GM18951 (cell line): Measurements from ENCODE around the gene RBM7.

ENCODE experiments used
- POLR2A ChIP-seq: IDR thresholded peaks from 4 replicates; pipeline ENCODE4 v1.6.1; 2011; ENCODE audit warnings: mild to moderate bottlenecking; ENCODE audit not compliant: insufficient read length, insufficient read depth; ENCODE audit errors: extremely low read depth
- in situ Hi-C: fragments of 300-500 bp; cut with MboI; formaldehyde crosslinking; loops from one replicate; pipeline ENCODE4 v1.12.0; 2022; ENCODE audit warnings: low sequenced_read_pairs, mixed read lengths, inconsistent platforms; ENCODE audit not compliant: unreplicated experiment

Gene RBM7

GRCh38 chr11:114400216-114400914 lies at the start of gene RBM7, which contains the start of gene C11orf71:
Gene RBM7, plus strand, starts transcription at chr11:114400666. Its CDS starts 6 bp downstream, at chr11:114400672.
Gene C11orf71, minus strand, starts transcription at chr11:114400511. Its CDS starts 180 bp downstream, at chr11:114400331.
- in situ Hi-C loops: no loop called here
- TF ChIP-seq POLR2A: peak; percentile 98

- no peak for TF ChIP-seq POLR2A
- in situ Hi-C loops: no loop called here
Observed at GRCh38 chr11:114353443-114353842, 47.0 kb upstream of the RBM7 start.

GRCh38 chr11:114354076-114354475 lies 46.4 kb upstream of the RBM7 start:
- TF ChIP-seq POLR2A: no peak
- in situ Hi-C loops: no loop called here

- in situ Hi-C loops: no loop called here
Observed at GRCh38 chr11:114358716-114359115, 41.8 kb upstream of the RBM7 start.

GRCh38 chr11:114359342-114359741 lies 41.1 kb upstream of the RBM7 start:
- in situ Hi-C loops: no loop called here
- no peak for TF ChIP-seq POLR2A

More at GRCh38 chr11:114358716-114359115, 41.8 kb upstream of the RBM7 start:
- no peak for TF ChIP-seq POLR2A

- in situ Hi-C loops: no loop called here
- TF ChIP-seq POLR2A: no peak
Observed at GRCh38 chr11:114362326-114362725, 38.1 kb upstream of the RBM7 start.

- in situ Hi-C loops: no loop called here
- no peak for TF ChIP-seq POLR2A
Observed at GRCh38 chr11:114362958-114363357, 37.5 kb upstream of the RBM7 start.

- in situ Hi-C loops: no loop called here
- no peak for TF ChIP-seq POLR2A
Observed at GRCh38 chr11:114366331-114367243, 33.9 kb upstream of the RBM7 start.

GRCh38 chr11:114367244-114367957 lies 33.1 kb upstream of the RBM7 start:
- TF ChIP-seq POLR2A: no peak
- in situ Hi-C loops: no loop called here

GRCh38 chr11:114368918-114369680 lies 31.4 kb upstream of the RBM7 start:
- no peak for TF ChIP-seq POLR2A
- in situ Hi-C loops: no loop called here

- in situ Hi-C loops: no loop called here
- no peak for TF ChIP-seq POLR2A
Observed at GRCh38 chr11:114375052-114375451, 25.4 kb upstream of the RBM7 start.

- TF ChIP-seq POLR2A: no peak
- in situ Hi-C loops: no loop called here
Observed at GRCh38 chr11:114377612-114378267, 22.7 kb upstream of the RBM7 start.
